HG03060 (cell line): ENCODE results near the gene MEA1.
"Not testable (repeated sequence)": the region's sequence is repeated elsewhere in the genome, so short reads cannot be mapped to it uniquely, and the experiment has no call there.

Experiments used
- ATAC-seq: cut with Tn5 transposase; IDR thresholded peaks from one replicate; pipeline ENCODE4 v1.9.1; 2021; ENCODE audit warnings: low read depth, moderate number of reproducible peaks; ENCODE audit not compliant: unreplicated experiment

MEA1 gene

DNA sequence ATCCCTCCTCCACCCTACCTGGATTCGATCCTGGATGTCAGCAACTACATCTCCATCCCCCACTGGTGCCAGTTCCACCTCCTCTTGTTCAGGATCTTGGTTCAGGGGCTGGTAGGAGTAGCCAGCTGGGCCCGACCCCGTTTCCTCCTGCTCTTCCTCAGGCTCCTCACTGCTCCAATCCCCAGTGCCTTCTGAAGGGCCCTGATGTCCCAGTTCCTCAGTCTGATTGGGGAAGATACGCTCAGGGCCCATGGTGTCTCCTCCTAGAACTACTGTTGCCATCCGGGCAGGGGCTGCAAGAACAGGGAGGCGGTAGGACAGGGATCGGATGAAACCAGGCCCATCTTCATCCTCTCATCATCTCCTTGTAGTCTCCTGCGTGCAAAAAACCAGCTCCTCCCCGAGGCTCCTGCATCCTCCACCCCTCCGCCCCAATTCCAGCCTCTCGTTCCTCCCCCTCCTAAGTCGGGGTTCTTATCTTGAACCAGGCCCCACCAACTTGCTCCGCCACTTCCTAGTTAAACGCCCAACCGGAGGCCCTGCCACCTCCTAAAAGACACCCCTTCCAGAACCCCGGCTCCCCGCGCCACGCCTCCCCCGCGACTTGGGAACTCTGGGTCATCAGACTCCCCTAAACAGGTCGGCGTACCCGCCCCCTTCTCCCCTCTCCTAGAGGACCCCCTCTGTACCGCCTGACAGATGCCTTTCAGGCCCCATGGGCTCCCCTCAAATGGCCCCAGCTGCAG lies 476 bp downstream of the MEA1 start:
- ATAC-seq, result no peak

DNA sequence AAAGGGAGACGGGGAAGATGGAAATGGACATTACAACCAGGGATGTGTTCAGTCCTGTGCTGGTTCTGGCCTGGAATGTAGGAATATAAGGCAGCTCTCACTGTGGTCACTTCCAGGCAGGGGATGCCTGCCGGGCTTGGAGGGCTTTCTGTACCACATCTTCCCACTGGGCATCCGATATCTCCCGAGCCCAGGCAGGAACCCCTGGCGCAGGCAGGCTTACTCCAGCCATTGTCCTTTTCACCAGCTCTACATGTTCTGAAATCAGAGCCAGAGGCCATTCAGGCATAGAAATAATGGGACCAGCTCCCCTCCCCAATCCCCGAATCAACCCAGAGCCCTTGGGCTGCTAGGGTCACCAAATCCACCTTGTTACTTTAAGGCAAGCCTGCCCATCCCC lies 1.4 kb downstream of the MEA1 start:
- ATAC-seq, result no peak

DNA sequence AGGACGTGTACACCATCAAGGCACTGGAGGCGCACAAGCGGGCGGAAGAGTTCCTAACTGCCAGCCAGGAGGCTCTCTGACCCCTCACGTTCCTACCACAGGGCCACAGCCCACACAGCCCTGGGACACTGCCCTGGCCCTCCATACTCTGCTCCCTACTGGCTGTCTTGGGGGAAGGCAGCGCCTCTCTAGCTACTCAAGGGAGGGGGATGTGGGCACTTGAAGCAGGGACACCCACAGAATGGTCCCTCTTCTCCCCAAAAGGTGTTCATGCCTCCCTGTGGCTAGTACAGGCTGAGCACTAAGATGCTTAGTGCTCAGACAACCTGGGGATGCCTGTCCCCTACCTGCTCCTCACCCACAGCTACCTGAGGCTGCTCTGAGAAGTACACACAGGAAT lies 2.5 kb downstream of the MEA1 start:
- ATAC-seq, result no peak

DNA sequence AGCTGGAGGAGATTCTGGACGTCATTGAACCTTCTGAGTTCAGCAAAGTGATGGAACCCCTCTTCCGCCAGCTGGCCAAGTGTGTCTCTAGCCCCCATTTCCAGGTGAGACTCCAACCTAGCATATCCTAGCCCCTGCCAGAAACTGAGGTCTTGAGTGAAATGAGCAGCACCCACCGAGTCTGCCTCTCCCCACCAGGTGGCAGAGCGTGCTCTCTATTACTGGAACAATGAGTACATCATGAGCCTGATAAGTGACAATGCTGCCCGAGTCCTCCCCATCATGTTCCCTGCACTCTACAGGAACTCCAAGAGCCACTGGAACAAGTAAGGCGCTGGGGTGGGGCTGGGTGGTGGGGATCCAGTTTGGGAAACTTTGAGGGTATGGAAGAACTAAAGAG lies 4.6 kb downstream of the MEA1 start:
- ATAC-seq, result no peak

DNA sequence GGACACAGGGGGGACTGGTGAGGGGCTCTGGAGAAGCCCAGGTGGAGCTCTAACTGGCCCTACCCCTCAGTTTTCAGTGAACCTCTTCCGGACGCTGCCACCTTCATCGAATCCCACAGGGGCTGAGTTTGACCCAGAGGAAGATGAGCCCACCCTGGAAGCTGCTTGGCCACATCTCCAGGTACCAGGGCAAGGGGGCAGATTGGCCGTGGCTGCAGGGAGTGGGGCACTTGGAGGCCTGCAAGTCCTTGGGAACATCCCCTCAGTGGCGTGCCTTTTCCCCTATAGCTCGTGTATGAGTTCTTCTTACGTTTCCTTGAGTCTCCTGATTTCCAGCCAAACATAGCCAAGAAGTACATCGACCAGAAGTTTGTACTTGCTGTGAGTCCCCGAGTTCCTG lies 6.6 kb downstream of the MEA1 start:
- no peak for ATAC-seq

DNA sequence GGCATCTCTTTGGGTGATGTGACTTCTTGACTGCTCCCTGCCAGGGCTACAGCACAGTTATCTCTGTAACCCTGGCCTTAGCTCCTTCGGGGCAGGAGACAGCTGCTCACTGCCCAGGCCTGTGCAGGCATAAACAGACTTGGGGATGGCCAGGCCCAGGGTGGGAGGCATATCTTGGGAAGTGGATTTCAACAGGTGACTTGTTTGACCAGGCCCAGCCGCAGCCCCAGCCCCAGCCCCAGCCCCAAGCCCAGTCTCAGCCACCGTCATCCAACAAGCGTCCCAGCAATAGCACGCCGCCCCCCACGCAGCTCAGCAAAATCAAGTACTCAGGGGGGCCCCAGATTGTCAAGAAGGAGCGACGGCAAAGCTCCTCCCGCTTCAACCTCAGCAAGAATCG lies 7.5 kb downstream of the MEA1 start:
- ATAC-seq, result no peak

DNA sequence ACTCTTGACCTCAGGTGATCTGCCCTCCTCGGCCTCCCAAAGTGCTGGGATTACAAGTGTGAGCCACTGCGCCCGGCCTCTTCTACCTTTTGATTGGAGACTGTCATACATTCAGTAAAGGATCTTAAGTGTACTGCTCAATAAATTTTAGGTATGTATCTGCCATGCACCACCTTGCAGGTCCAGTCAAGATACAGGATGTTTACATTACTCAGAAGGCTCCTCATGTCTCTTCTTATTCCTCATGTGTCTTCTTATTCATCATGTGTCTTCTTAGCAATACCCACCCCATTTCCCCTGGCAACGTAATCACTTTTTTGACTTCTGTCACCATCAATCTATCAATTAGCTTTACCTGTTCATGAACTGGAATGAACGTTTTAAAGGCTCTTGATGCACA lies 7.9 kb downstream of the MEA1 start:
- ATAC-seq, result no peak

DNA sequence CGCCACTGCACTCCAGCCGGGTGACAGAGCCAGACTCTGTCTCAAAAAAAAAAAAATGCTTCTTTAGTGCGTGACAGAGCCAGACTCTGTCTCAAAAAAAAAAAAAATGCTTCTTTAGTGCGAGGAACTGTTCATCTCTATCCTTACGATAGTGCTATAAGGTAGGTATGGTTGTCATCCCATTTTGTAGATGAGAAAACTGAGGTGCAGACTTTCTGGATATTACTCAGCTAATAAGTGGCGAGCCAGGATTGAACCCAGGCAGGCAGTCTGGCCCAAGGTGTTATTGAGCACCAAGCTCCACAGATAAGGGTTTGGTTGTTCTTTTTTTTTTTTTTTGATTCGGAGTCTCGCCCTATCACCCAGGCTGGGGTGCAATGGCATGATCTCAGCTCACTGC lies 11.9 kb downstream of the MEA1 start:
- ATAC-seq, result no peak

DNA sequence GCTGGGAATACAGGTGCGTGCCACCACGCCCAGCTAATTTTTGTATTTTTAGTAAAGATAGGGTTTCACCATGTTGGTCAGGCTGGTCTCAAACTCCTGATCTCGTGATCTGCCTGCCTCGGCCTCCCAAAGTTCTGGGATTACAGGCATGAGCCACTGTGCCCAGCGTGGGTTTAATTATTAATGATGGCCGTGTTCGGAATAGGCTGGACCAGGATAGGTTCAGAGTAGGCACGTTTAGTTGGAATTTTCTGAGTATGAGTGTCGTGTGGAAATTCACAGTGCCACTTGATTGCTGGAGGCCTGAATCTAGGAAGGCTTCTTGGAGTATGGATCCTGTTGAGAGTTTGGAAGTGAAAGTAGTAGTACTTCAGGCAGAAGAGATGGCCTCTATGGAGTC lies 15.5 kb downstream of the MEA1 start:
- not testable (repeated sequence) for ATAC-seq

DNA sequence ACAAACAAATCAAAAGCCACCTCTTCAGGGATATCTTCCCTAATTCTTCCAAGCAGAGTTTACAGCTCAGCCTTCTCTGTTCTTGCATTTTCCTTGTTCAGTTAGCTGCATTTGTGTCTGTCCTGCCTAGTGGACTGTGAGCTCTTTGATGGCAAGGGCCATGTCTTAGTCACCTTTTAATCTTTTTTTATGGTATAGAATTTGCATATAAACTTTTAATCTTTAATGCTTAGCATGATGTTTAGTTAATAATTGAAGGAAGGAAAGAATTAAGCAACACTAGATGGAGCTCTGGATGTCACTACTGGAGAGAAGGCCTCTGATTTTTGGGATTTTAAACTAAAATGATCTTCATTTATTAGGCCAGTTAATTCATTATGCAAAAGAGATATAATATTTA lies 17.2 kb downstream of the MEA1 start:
- no peak for ATAC-seq

DNA sequence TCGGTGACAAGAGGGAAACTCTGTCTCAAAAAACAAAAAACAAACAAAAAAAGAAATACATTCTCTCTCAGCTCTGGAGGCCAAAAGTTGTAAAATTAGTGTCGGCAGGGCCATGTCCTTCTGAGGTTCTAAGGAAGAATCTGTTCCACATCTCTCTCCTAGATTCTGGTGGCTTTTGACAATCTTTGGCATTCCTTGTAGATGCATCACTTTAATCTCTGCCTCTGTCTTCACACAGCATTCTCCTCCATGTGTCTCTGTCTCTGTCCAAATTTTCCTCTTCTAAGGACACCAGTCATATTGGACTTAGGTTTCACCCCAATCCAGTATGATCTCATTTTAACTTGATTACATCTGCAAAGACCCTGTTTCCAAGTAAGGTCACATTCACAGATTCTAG lies 20.3 kb downstream of the MEA1 start:
- ATAC-seq, result no peak

DNA sequence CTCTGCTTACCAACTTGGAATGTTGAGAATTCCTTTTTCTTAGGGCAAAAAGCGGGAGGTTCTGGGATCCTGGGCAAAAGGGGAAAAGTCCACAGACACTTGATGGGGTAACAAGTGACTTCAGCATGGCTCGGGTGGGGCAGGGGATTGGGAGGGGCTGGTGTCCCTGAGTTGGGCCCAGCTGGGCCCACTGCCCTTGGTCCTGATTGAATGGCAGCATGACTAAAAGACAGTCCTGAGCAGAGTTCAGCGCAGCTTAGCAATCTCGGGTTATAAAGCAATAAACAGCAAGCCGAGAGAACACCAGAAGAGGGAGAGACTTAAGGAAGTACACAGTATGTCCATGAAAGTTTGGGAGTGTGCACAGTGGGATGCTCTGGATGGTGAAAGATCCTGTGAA lies 23.8 kb downstream of the MEA1 start:
- no peak for ATAC-seq

DNA sequence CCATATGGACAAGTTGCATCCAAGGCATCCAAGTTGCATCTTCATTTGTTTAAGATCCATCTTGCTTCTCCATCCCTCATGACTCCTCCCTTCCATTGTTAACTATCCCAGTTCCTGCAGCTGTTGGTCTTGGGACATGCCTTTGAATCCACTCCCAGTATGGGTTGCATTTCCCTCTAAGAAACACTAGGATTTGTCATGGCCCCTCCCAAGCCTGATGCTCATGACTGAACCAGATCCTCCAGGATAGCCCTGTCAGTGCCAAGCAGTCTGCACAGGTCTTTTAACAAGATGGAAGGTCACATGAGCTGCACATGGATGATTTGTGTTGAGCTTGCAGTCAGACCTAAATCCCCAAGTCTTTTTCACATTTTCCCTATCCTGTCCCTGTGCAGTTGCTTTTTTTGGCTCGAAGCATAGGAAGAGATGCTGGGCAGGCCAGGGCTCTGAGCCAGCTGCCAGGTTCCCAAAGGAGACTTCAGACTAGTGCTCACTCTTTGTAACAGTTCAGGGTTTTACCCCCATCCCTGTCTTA lies 25.2 kb downstream of the MEA1 start:
- ATAC-seq, result no peak

DNA sequence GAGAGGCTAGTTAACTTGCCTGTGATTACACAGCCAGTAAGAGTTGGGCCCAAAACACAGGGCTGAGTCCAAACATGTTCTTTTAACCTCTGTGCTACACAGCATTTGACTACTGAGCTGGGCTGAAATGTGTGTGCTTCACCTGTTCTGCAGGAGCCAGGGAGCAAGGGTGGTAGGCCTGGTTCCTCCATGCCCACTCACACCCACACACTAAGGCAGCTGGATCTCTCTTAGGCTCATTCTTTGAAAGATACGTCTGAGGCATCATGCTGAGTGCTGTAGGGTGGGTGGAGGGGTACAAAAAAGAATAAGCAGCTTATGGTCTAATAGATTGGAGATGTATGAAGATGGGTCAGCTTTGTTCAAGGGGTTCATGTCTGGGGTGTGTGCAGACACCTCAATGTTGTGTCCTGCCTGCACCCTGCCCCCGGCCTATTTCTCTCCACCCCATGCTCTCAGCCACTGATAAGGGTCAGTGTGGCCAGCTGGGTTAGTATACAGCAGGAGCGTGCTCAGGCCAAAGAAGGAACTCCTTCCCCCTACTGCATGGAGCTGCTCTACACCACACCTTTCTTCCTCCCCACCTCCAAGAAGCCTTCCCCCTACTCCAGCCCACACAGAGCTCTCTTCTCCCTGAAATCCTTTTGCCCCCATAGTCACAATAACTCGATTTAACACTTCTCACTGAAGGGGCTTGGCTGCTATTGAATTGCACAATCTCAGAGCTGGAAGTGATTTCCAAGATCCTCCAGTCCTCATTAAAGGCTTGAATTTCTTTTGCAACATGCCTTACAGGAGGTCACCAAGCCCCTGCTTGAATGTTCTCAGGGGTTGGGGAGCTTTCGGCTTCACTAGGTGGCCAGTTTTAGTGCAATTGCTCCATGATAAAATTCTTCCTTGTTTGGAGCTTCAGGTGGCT lies 26.0 kb downstream of the MEA1 start:
- no peak for ATAC-seq

DNA sequence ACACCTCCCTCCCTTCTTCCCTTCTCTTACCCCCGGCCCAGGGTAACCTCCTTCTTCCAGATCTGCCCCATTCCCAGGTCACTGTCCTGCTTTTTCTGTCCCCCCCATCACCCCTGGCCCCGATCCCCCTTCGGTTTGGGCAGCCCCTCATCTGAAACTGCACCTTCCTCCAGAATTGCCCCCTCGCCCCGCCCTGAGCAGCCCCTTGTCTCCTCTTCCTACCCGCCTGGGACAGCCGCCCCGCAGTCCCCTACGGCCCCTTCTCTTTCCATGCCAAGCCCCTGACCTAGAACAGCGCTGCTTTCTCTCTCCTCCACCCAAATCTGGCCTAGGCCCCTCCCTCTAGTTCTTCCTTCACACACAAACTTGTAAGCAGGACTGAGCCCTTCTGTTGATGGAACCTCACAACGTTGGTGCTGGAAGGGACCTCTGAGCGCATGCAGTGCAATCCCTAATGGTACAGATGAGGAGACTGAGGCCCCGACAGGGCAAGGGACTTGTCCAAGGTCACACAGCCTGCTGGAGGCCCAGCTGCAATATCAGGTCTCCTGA lies 28.7 kb downstream of the MEA1 start:
- ATAC-seq, result no peak

DNA sequence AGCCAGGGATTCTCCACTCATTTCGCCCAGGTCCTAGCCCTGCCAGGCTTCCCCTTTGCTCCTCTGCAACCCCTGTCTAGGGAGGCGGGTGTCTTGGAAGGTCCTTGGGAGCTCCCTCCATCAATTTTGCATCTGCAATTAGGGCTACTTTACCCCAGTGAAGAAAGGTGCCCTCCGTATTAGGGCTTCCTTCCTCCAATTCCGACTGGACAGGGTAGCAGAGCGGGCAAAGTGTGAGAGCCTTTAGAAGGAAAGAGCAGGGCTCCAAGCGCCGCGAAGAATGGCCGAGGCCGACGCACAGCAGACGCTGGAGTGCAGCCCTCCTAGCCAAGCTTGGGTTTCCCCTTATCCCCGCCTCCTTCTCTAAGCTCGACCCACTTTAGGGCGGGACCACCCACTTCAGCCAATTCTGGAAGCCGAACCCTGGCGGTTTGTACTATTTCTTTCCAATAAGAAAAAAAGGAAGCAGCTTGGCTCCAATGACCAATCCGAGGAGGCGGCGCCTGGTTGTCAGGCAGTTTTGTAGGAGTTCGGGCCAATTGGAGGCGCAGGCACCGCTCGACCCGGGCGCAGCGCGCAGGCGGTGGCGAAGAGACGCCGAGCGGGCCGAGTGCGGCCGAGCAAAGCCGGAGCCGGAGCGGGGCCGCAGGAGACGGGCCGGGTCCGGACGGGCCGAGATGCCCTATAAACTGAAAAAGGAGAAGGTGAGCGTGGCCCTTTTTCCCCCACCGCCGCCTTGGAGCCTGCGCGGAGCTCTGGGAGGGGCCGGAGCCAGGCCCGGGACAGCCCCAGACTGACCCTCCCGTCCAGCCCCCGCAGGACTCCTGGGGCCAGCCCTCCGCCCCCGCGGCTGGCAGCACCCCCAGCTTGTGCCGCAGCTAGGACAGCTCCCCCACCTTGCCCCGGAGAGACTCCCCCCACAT lies 29.5 kb downstream of the MEA1 start, which contains the start of gene PPP2R5D:
TSS of gene PPP2R5D (plus strand) at position 570 of the 923 bp plus-strand sequence. CDS start at position 678, 108 bp downstream.
- peak; percentile 86 for ATAC-seq

DNA sequence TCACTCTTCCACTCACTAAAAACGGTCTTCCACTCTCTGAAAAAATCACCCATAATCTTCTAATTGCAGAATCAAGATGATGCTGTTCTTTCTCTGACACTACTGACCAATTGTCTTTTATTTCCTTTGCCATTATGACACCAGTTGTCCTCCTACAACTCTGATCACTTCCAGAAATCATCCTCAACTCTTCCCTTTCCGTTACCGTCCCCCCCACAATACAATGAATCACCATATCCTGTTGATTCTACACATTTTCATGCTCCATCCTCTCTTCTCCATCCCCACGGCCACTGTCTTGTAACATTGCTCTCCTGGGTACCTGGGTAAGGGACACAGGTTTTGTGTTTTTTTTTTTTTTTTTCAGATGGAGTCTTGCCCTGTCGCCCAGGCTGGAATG lies 31.9 kb downstream of the MEA1 start:
- no peak for ATAC-seq

DNA sequence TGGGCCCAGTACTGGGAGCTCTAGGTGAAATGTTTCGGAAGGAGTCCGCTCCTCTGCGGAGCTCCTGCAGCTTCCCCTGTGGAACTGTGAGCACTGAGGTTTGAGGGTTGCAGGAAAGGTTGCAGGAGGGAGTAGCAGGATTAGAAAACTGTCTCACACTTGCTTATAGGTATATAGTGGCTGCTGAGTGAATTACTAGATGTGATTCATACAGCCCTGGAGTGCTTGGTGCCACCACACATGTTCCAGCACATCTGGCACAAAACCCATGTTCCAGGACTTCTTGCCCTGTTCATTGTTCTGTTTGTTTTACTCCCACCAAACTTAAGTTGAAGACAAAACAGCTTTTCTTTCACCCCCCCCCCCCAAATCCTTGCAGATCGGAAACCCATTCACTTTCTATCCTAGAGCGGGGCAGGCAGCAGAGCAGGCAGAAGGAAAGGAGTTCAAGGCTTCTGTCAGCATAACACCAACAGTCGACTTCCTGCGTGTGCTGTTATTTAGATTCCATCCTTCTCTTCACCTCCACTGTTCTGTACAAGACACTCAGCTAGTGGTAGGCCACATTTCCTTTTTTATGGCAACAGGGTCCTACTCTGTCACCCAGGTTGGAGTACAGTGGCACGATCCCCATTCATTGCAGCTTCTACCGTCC lies 34.1 kb downstream of the MEA1 start:
- ATAC-seq, result no peak

DNA sequence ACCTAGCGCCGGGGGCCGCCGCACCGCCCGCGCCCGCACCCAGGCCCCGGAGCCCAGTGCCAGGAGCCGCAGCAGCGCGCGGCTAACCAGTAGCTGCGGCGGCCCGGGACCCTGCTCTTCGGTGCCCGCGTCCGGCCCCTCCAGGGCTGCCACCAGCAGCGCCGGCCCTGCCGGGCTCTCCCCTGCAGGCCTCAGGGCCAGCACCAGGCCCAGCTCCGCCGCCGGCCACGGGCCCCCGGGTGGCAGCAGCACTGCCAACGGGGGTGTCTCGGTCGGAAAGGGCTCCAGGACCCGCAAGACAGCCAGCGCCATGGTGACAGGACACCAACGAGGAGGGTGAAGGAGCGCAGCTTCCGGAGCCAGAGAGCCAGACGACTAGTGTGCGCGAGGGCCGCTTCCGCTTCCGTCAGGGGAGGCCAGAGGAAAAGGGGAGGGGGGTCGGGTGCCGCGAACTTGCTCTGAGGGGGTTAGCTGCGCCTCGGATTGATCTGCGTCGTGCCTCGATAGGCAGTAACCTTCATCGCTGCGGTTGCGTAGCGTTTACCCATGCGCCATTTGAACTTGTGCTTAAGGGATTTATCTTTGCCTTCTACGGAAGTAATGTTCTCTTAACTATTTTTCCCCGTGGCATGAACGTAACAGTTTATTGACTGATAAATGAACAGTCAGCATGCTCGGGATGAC lies 34.8 kb downstream of the MEA1 start, which contains the start of gene PEX6:
TSS of gene PEX6 (minus strand) at position 343 of the 684 bp plus-strand sequence. CDS start at position 312, 31 bp downstream.
- peak; percentile 57 for ATAC-seq
